ENCODE measurements around the gene FNIP1.
A peak's percentile ranks its signal among the peaks of the same experiment; 100 is the strongest.

FNIP1 gene

DNA sequence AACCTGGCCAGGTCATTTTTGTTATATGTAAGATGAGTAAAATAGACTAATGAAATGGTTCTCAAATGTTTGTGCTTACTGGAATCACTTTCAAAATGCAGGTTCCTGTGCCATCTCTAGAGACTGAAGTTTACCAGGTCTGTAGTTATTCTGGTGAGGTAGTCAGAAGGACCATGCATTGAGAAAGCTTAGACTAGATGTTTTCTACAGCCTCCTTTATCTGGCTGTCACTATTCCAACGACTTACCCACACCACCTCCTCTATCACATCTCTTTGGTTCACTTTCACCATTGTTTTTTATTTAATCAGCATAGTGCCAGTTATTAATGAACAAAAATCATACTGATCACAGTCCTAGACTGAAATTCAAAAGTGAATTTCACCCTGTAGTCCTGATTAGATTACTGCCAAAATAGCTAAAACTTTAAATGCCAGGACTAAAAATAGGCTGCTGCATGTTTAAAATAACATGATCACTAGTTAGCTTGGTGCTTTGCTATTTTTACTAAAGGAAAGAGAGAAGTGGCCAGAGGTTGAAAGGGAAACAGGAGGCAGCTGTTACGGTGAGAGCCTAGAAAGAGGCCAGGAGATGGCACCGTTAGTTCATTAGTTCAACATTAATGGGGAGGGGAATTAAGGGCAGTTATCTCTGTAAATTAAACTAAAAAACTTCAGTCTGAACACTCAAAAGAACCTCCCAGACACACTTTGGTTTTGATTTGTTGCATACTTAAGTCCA, 13.9 kb upstream of the FNIP1 start:
- H2AFZ ChIP-seq (ENCODE audit: low read depth, low read length, severe bottlenecking): no peak overlapping the region
- H3K27me3 ChIP-seq (ENCODE audit: low read length): no peaks in the 10 kb centered on the region
- no peaks in the 10 kb centered on the region for H3K36me3 ChIP-seq (ENCODE audit: low read length)
- no peaks in the 10 kb centered on the region for H3K79me2 ChIP-seq (ENCODE audit: insufficient read depth, low read length)
- no peak for TF ChIP-seq EZH2phosphoT487 (conservative IDR thresholded peaks at IDR 0.05; ENCODE audit: low read length)
- TF ChIP-seq, protein P1, sequence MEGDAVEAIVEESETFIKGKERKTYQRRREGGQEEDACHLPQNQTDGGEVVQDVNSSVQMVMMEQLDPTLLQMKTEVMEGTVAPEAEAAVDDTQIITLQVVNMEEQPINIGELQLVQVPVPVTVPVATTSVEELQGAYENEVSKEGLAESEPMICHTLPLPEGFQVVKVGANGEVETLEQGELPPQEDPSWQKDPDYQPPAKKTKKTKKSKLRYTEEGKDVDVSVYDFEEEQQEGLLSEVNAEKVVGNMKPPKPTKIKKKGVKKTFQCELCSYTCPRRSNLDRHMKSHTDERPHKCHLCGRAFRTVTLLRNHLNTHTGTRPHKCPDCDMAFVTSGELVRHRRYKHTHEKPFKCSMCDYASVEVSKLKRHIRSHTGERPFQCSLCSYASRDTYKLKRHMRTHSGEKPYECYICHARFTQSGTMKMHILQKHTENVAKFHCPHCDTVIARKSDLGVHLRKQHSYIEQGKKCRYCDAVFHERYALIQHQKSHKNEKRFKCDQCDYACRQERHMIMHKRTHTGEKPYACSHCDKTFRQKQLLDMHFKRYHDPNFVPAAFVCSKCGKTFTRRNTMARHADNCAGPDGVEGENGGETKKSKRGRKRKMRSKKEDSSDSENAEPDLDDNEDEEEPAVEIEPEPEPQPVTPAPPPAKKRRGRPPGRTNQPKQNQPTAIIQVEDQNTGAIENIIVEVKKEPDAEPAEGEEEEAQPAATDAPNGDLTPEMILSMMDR (IDR thresholded peaks at IDR 0.05; ENCODE audit: insufficient read depth, low read length, poor library complexity, severe bottlenecking): no peak
- no peaks in the 10 kb centered on the region for H3F3A ChIP-seq (ENCODE audit: insufficient read depth)
- no peaks in the 10 kb centered on the region for H3K9me3 ChIP-seq (ENCODE audit: insufficient read depth, low read length)
- H3K9me2 ChIP-seq (replicated peaks; ENCODE audit: insufficient read depth, low read length): no peaks in the 10 kb centered on the region
- no peak overlapping the region for H3K27ac ChIP-seq (ENCODE audit: low read depth, low read length)
- H3K9ac ChIP-seq (ENCODE audit: low read length): no peak overlapping the region
- H3K4me3 ChIP-seq (ENCODE audit: insufficient read depth, low read length, poor library complexity, severe bottlenecking): no peak overlapping the region
- H4K20me1 ChIP-seq (ENCODE audit: low read depth, low read length): no peaks in the 10 kb centered on the region
- no peak overlapping the region for H3K4me2 ChIP-seq (ENCODE audit: low read depth, low read length, poor library complexity, severe bottlenecking)

- Histone ChIP-seq H4K20me1 (ENCODE audit: low read depth, low read length) (0 out of 2 replicates have a peak, but pooled peaks cover 7% of the 10 kb centered on the region), H2AFZ (ENCODE audit: low read depth, low read length, severe bottlenecking) (peak overlapping the region; percentile 91), H3K9me3 (ENCODE audit: insufficient read depth, low read length) (no peaks in the 10 kb centered on the region), H3K79me2 (ENCODE audit: insufficient read depth, low read length) (peaks cover 55% of the 10 kb centered on the region), H3K36me3 (ENCODE audit: low read length) (no peaks in the 10 kb centered on the region), H3K27me3 (ENCODE audit: low read length) (no peaks in the 10 kb centered on the region), H3F3A (ENCODE audit: insufficient read depth) (no peaks in the 10 kb centered on the region), H3K9ac (ENCODE audit: low read length) (peak overlapping the region; percentile 88), H3K27ac (ENCODE audit: low read depth, low read length) (peak overlapping the region; percentile 54), H3K9me2 (replicated peaks; ENCODE audit: insufficient read depth, low read length) (no peaks in the 10 kb centered on the region), H3K4me3 (ENCODE audit: insufficient read depth, low read length, poor library complexity, severe bottlenecking) (peak overlapping the region; percentile 86), H3K4me2 (ENCODE audit: low read depth, low read length, poor library complexity, severe bottlenecking) (peak overlapping the region; percentile 83)
- TF ChIP-seq EZH2phosphoT487 (conservative IDR thresholded peaks at IDR 0.05; ENCODE audit: low read length): no peak
- TF ChIP-seq, protein P1 (IDR thresholded peaks at IDR 0.05; ENCODE audit: insufficient read depth, low read length, poor library complexity, severe bottlenecking): no peak
These were observed 681 bp downstream of the FNIP1 start for GRCh38 chr5:131795879-131796792.

- Histone ChIP-seq H3F3A (ENCODE audit: insufficient read depth) (no peaks in the 10 kb centered on the region), H2AFZ (ENCODE audit: low read depth, low read length, severe bottlenecking) (no peak overlapping the region), H4K20me1 (ENCODE audit: low read depth, low read length) (0 out of 2 replicates have a peak, but pooled peaks cover 7% of the 10 kb centered on the region), H3K27ac (ENCODE audit: low read depth, low read length) (no peak overlapping the region), H3K36me3 (ENCODE audit: low read length) (no peaks in the 10 kb centered on the region), H3K9me2 (replicated peaks; ENCODE audit: insufficient read depth, low read length) (no peaks in the 10 kb centered on the region), H3K79me2 (ENCODE audit: insufficient read depth, low read length) (peaks cover 64% of the 10 kb centered on the region), H3K9ac (ENCODE audit: low read length) (peak overlapping the region; percentile 88), H3K27me3 (ENCODE audit: low read length) (no peaks in the 10 kb centered on the region), H3K9me3 (ENCODE audit: insufficient read depth, low read length) (no peaks in the 10 kb centered on the region), H3K4me3 (ENCODE audit: insufficient read depth, low read length, poor library complexity, severe bottlenecking) (peak overlapping the region; percentile 86), H3K4me2 (ENCODE audit: low read depth, low read length, poor library complexity, severe bottlenecking) (peak overlapping the region; percentile 83)
- TF ChIP-seq, protein P1 (IDR thresholded peaks at IDR 0.05; ENCODE audit: insufficient read depth, low read length, poor library complexity, severe bottlenecking): no peak
- TF ChIP-seq EZH2phosphoT487 (conservative IDR thresholded peaks at IDR 0.05; ENCODE audit: low read length): no peak
These were observed 1.6 kb downstream of the FNIP1 start for GRCh38 chr5:131795228-131795627.

Measured in SU-DHL-6 (cell line).